K562 (cell line): ENCODE data around the gene LTA. TPM values are rescaled to one million over a fixed set of nuclear protein-coding genes. Genes with fewer than 3 reads are reported as not detected.

Experiments
- CBX8 ChIP-seq: fragments of 200-600 bp; sonication (generic); IDR thresholded peaks from 2 replicates; pipeline ENCODE4 v1.6.1; 2012; ENCODE audit warnings: borderline replicate concordance, mixed run types, low read depth, mild to moderate bottlenecking, moderate library complexity, mixed read lengths, low read length, control low read depth, inconsistent platforms; ENCODE audit not compliant: poor library complexity, severe bottlenecking; ENCODE audit errors: extremely low read depth
- DNMT1 ChIP-seq: fragments of 450-650 bp; IDR thresholded peaks from 2 replicates; pipeline ENCODE4 v1.6.1; 2016; ENCODE audit warnings: antibody characterized with exemption, mild to moderate bottlenecking
- FOXJ3 ChIP-seq: sonication (generic); formaldehyde crosslinking; IDR thresholded peaks from 2 replicates; pipeline ENCODE4 v1.4.0; 2020; ENCODE audit warnings: mild to moderate bottlenecking, missing genetic modification reagents
- FOXK2 ChIP-seq, 2 experiments: fragments of 450-650 bp; IDR thresholded peaks in 1 of 2; conservative IDR thresholded peaks in 1 of 2; 2 replicates each; pipeline ENCODE4 v1.6.1; 2016; ENCODE audit warnings: low read depth in 2 of 2, mild to moderate bottlenecking in 1 of 2
- HDAC3 ChIP-seq: fragments of 450-650 bp; IDR thresholded peaks from 2 replicates; pipeline ENCODE4 v1.6.1; 2018; ENCODE audit warnings: borderline replicate concordance, mild to moderate bottlenecking, moderate library complexity; ENCODE audit not compliant: partially characterized antibody
- MIER1 ChIP-seq: fragments of 450-650 bp; IDR thresholded peaks from 2 replicates; pipeline ENCODE4 v1.6.1; 2016; ENCODE audit warnings: antibody characterized with exemption, mild to moderate bottlenecking, low read depth
- MXI1 ChIP-seq: IDR thresholded peaks from 2 replicates; pipeline ENCODE4 v1.6.1; 2011; ENCODE audit warnings: low read depth, mild to moderate bottlenecking, improper control_type of control experiment, low read length
- OTX1 ChIP-seq: fragments of 450-650 bp; formaldehyde crosslinking; IDR thresholded peaks from 2 replicates; pipeline ENCODE4 v1.4.0; 2022; ENCODE audit warnings: mild to moderate bottlenecking
- PURB ChIP-seq: sonication (generic); formaldehyde crosslinking; IDR thresholded peaks from 2 replicates; pipeline ENCODE4 v1.9.0; 2021; ENCODE audit warnings: low read depth, mild to moderate bottlenecking, missing genetic modification reagents
- RAD21 ChIP-seq, 2 experiments: fragments of 250-450 bp in 1 of 2; fragments of 450-650 bp in 1 of 2; sonication (Bioruptor Pico) in 1 of 2; formaldehyde crosslinking in 1 of 2; IDR thresholded peaks in 1 of 2; conservative IDR thresholded peaks in 1 of 2; 2 replicates each; pipeline versions ENCODE4 v1.4.0 to v1.8.0; 2020 to 2022; ENCODE audit warnings: mild to moderate bottlenecking in 2 of 2, moderate library complexity in 1 of 2
- TFAM ChIP-seq: fragments of 250-450 bp; sonication (Bioruptor Pico); conservative IDR thresholded peaks from 2 replicates; pipeline ENCODE4 v1.5.0; 2021; ENCODE audit warnings: mild to moderate bottlenecking, moderate library complexity
- ZFP30 ChIP-seq: fragments of 250-450 bp; sonication (Bioruptor Pico); IDR thresholded peaks from 2 replicates; pipeline ENCODE4 v1.8.0; 2022; ENCODE audit warnings: moderate library complexity, mild to moderate bottlenecking, inconsistent platforms, borderline replicate concordance
- ZFP36 ChIP-seq: fragments of 150-350 bp; IDR thresholded peaks from 2 replicates; pipeline ENCODE4 v1.6.1; 2018; ENCODE audit warnings: low read length, low read depth; ENCODE audit not compliant: partially characterized antibody
- ZNF354B ChIP-seq: fragments of 250-450 bp; sonication (Bioruptor Pico); IDR thresholded peaks from 2 replicates; pipeline ENCODE4 v1.4.0; 2020
- polyA plus RNA-seq, 8 experiments: library from polyadenylated mRNA; depleted of rRNA in 4 of 8; stranded (reverse) in 5 of 8; unstranded in 3 of 8; fragments of >200 nt; fragmentation: Nextera tagmentation in 2 of 8; fragmentation: Illumina TruSeq in 1 of 8; extraction: Ambion mirVana in 2 of 8; extraction: Trizol in 1 of 8; gene quantifications; 2 replicates each; pipeline versions ENCODE4 v1.2.1 to v1.2.3, GENCODE V29; 2011 to 2014; ENCODE audit warnings: inconsistent platforms in 1 of 8, missing spikeins in 1 of 8
- total RNA-seq, 7 experiments: library from RNA; depleted of rRNA in 6 of 7; stranded (reverse); fragments of >200 nt in 6 of 7; fragmentation: Illumina TruSeq in 2 of 7; extraction: Trizol in 2 of 7; gene quantifications; 2 replicates each; pipeline versions ENCODE4 v1.2.1 to v1.2.3, GENCODE V29; 2011 to 2021; ENCODE audit warnings: low replicate concordance in 1 of 7
- TF ChIP-seq, protein P1 (sequence below): sonication (generic); IDR thresholded peaks from 2 replicates; pipeline ENCODE4 v1.6.1; 2016
- TF ChIP-seq, protein P2 (sequence below): fragments of 450-650 bp; IDR thresholded peaks from 2 replicates; pipeline ENCODE4 v1.6.1; 2017; ENCODE audit warnings: antibody characterized with exemption
- TF ChIP-seq, protein P3 (sequence below): sonication (generic); formaldehyde crosslinking; IDR thresholded peaks from 2 replicates; pipeline ENCODE4 v1.8.0; 2022; ENCODE audit warnings: missing genetic modification reagents, mild to moderate bottlenecking, borderline replicate concordance
- TF ChIP-seq, protein P4 (sequence below): IDR thresholded peaks from 2 replicates; pipeline ENCODE4 v1.6.1; 2014; ENCODE audit warnings: antibody characterized with exemption

LTA gene
- total and polyA plus RNA-seq, 9 of the 15 experiments (the other 6 are each of a cell fraction or from before 2014, with no cell fraction given): 0.80 TPM; not detected in 8

DNA sequence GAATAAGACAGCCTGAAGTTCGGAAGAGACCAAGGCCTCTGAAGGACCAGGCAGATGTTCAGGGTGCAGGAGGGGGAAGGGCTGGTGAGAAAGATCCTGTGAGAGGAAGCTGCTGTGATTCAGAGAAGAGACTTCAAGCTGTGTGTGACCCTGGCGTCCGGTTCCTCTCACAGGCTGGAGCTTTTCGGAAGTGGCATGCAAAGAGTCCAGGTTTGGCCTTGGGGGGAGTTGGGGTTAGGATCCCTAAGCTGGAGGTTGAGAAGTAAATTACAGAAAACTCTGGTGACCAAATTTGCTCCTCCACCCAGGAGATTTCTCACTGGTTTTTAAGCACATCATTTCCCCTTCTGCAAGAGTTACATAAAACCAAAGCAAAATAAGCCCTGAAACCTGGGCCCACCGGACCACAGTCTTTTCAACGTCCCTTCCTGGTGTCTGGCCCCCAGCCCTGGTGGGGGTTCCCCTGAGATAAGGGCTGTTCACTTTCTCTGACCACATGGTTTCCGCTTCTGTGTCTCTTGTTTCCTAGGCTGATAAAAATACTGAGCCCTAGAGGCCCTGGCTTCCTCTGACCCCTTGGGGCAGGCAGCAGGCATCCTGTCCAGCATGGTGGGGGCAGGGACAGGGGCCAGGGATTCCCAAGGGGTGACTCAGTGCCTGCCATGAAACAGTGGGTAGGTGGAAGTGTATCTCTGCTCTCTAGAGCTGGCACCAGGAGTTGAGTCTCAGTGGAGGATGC lies 12.0 kb upstream of the LTA start (continued):
- TF ChIP-seq, protein P1, sequence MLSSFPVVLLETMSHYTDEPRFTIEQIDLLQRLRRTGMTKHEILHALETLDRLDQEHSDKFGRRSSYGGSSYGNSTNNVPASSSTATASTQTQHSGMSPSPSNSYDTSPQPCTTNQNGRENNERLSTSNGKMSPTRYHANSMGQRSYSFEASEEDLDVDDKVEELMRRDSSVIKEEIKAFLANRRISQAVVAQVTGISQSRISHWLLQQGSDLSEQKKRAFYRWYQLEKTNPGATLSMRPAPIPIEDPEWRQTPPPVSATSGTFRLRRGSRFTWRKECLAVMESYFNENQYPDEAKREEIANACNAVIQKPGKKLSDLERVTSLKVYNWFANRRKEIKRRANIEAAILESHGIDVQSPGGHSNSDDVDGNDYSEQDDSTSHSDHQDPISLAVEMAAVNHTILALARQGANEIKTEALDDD: no peak; the same call in 1 of the 2 replicates
- TF ChIP-seq, protein P2, sequence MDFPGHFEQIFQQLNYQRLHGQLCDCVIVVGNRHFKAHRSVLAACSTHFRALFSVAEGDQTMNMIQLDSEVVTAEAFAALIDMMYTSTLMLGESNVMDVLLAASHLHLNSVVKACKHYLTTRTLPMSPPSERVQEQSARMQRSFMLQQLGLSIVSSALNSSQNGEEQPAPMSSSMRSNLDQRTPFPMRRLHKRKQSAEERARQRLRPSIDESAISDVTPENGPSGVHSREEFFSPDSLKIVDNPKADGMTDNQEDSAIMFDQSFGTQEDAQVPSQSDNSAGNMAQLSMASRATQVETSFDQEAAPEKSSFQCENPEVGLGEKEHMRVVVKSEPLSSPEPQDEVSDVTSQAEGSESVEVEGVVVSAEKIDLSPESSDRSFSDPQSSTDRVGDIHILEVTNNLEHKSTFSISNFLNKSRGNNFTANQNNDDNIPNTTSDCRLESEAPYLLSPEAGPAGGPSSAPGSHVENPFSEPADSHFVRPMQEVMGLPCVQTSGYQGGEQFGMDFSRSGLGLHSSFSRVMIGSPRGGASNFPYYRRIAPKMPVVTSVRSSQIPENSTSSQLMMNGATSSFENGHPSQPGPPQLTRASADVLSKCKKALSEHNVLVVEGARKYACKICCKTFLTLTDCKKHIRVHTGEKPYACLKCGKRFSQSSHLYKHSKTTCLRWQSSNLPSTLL: no peak
- TF ChIP-seq RAD21 (CRISPR knock-in tag; conservative IDR thresholded peaks at IDR 0.05 in 1 of 2, IDR thresholded peaks at IDR 0.05 in 1 of 2) (peak in 1 of 2 experiments; percentile 16; a peak in 1 of 4 replicates), HDAC3 (peak; percentile 62), CBX8 (no peak), FOXK2 (conservative IDR thresholded peaks at IDR 0.05 in 1 of 2, IDR thresholded peaks at IDR 0.05 in 1 of 2; ENCODE audit: low read depth in 2 of 2) (peak in 1 of 2 experiments; percentile 41; a peak in 1 of 4 replicates), ZFP36 (no peak), MIER1 (no peak), DNMT1 (no peak), OTX1 (CRISPR knock-in tag) (no peak), MXI1 (no peak), PURB (CRISPR knock-in tag) (no peak), ZFP30 (CRISPR knock-in tag) (no peak), FOXJ3 (no peak), ZNF354B (CRISPR knock-in tag) (no peak), TFAM (no peak)
- TF ChIP-seq, protein P3, sequence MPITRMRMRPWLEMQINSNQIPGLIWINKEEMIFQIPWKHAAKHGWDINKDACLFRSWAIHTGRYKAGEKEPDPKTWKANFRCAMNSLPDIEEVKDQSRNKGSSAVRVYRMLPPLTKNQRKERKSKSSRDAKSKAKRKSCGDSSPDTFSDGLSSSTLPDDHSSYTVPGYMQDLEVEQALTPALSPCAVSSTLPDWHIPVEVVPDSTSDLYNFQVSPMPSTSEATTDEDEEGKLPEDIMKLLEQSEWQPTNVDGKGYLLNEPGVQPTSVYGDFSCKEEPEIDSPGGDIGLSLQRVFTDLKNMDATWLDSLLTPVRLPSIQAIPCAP (CRISPR knock-in tag): no peak
- TF ChIP-seq, protein P4, sequence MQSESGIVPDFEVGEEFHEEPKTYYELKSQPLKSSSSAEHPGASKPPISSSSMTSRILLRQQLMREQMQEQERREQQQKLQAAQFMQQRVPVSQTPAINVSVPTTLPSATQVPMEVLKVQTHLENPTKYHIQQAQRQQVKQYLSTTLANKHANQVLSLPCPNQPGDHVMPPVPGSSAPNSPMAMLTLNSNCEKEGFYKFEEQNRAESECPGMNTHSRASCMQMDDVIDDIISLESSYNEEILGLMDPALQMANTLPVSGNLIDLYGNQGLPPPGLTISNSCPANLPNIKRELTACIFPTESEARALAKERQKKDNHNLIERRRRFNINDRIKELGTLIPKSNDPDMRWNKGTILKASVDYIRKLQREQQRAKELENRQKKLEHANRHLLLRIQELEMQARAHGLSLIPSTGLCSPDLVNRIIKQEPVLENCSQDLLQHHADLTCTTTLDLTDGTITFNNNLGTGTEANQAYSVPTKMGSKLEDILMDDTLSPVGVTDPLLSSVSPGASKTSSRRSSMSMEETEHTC: peak; percentile 43; the same call in 1 of the 2 replicates
